SK-N-DZ (cell line): ENCODE data around the gene SEMA4F. TPM values are rescaled to one million over a fixed set of nuclear protein-coding genes. Genes with fewer than 3 reads are reported as not detected.
"Not testable (repeated sequence)": the region's sequence is repeated elsewhere in the genome, so short reads cannot be mapped to it uniquely, and the experiment has no call there.

Experiments
- DNase-seq: peaks from one replicate; pipeline ENCODE4 v3.0.0-alpha.2; 2015; ENCODE audit warnings: low spot score
- polyA plus RNA-seq, 2 experiments: library from polyadenylated mRNA; depleted of rRNA; stranded (reverse); fragments of >200 nt; gene quantifications; 2 replicates each; pipeline ENCODE4 v1.2.3, GENCODE V29; 2014

Gene SEMA4F, protein sequence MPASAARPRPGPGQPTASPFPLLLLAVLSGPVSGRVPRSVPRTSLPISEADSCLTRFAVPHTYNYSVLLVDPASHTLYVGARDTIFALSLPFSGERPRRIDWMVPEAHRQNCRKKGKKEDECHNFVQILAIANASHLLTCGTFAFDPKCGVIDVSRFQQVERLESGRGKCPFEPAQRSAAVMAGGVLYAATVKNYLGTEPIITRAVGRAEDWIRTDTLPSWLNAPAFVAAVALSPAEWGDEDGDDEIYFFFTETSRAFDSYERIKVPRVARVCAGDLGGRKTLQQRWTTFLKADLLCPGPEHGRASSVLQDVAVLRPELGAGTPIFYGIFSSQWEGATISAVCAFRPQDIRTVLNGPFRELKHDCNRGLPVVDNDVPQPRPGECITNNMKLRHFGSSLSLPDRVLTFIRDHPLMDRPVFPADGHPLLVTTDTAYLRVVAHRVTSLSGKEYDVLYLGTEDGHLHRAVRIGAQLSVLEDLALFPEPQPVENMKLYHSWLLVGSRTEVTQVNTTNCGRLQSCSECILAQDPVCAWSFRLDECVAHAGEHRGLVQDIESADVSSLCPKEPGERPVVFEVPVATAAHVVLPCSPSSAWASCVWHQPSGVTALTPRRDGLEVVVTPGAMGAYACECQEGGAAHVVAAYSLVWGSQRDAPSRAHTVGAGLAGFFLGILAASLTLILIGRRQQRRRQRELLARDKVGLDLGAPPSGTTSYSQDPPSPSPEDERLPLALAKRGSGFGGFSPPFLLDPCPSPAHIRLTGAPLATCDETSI
- 11.5 and 13.6 TPM in 2 replicates for polyA plus RNA-seq (2014; cell fraction: cytosol; rRNA removed)
- 15.9 and 18.5 TPM in 2 replicates for polyA plus RNA-seq (2014; cell fraction: nucleus; rRNA removed)

DNA sequence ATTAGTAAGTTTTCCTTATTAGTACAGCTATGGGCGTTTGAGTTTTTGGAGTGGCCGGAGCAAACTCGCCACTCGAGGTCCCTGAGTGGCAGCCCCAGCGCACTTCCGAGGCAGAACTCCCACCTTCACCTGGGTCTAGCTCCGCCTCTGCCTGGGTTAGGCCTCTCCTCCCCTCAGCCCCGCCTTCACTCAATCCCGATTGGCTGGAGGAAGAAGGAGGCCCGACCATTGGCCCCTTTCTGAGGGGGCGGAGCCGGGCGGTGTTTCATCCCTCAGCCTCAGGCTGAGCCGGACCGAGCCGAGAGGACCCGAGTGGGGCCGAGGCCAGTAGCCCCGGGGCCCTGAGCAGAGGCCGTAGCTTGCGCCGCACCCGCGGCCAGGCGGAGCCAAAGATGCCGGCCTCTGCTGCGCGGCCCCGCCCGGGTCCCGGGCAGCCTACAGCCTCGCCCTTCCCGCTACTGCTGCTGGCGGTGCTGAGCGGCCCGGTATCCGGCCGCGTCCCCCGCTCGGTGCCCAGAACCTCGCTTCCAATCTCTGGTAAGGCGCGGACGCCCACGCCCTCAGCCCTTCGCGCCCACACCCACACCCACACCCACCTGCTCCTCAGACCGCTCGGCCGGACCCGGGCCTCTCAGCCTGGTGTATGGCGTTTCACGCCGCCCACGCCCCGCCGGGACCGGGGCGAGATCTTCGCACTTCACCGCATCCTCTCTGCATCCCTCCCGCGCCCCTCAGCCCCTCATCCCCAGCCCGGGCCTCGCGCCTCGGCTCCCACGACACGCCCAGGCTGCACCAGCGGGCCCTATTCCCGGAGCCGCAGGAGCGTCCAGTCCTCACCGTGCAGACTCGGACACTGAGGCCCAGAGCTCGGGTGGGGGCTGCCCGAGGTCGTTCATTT, at the start of gene SEMA4F:
SEMA4F (plus strand) TSS at position 263 of the 898 bp plus-strand sequence; CDS start at position 393, 130 bp downstream.
- DNase-seq: peak; percentile 97

DNA sequence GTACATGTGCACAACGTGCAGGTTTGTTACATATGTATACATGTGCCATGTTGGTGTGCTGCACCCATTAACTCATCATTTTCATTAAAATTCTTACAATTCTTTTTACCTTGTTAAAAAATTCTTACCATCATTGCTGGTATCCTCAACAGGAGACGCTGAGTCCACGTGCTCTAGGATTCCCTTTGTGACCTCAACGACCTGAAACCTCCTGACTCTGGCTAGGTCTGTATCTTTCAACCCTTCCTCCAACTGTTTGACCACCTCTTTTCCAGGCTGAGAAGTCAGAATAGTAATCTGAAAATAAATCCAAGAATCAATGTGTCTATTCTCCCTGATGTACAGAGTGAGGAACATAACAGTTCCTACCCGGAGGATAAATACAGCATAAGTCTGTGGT, 47.1 kb upstream of the SEMA4F start:
- DNase-seq: no peak

DNA sequence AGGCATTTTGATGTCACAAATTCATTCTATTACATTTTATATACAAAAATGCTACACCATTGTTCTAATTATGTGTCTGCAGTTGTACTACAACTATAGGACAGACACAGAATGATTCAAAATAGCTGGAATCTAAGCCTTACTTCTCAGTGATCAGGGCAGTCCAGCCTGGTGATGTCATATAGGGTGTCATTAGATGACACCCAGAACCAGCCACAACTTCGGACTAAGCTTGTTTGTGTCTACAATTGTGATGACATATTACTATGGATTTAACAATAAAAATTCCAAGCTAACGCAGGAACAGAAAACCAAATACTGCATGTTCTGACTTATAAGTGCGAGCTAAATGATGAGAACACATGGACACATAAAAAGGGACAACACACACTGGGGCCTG, 36.9 kb upstream of the SEMA4F start:
- no peak for DNase-seq

DNA sequence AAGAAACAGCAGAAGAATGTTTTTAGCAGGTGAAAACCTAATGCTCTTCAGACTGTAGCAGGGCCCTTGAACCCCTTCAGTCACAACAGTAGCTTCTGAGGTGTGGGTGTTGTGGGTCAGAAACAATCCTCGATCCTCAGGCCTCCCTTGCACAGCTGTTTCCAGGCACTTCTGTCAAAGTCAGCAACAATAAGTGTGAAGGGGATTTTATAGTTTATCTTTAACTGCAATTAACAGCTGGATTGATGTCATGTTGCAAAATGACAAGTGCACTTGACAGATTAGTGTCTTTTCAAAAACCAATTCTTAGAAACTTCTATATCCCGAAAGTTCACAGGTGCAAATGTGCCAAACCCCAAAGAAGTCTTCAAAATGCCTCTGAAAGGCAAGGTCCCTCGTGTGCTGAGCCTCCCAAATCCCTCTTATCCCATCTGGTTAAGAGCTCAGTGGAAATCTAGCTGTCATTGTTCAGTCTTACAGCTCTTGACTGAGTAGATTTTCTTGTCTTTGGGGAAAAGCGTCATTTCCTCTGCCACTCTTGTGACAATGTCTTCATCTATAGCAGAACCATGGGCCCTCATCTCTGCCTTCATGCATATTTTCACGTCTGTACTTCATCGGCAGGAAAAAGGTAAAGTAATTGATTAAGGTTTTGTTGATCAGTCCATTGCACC, 35.5 kb upstream of the SEMA4F start:
- DNase-seq: no peak

DNA sequence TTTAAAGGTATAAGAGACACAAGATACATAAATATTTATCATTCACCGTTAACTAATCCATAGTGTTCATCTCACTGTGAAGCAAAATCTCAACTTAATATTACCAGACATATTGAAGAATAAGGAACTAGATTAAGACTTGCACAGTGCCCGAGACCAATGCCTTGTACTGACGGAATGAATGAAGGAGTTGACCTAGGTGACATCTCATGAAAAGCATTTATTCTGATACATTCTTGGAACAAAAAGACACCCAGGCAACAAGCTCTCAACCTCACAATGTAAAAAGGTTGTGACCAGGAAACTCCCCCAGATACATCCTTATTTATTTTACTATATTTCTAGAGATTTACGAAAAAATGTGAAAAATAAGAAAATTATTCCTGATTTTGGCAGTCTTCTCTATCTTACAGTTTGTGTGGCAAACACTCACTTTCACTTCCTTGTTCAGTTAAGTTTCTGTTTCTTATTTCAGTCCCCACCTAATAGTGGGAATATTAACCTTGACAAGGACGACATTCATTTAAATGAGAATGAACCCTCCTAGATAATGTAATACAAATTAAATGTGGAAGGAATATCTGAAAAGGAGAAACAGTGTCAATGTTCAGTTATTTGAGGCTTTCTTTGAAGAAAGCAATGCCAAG, 34.3 kb upstream of the SEMA4F start:
- DNase-seq: no peak

DNA sequence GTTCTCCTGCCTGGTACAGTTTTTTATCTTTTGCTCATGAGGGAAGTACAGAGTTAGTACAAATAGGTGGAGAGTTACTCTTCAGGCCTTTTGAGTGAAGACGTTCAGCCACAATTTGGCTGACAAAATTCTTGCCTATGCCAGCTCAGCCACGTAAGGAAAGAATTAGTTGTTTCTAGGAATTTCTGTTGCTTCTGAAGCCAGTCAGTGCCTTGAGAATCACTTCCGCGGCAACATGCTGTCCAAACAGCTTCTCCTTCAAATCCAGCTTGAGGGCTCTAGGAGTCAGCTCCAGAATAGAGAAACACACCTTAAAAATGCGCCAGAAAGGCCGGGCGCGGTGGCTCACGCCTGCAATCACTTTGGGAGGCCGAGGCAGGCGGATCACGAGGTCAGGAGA, 33.4 kb upstream of the SEMA4F start:
- no peak for DNase-seq

DNA sequence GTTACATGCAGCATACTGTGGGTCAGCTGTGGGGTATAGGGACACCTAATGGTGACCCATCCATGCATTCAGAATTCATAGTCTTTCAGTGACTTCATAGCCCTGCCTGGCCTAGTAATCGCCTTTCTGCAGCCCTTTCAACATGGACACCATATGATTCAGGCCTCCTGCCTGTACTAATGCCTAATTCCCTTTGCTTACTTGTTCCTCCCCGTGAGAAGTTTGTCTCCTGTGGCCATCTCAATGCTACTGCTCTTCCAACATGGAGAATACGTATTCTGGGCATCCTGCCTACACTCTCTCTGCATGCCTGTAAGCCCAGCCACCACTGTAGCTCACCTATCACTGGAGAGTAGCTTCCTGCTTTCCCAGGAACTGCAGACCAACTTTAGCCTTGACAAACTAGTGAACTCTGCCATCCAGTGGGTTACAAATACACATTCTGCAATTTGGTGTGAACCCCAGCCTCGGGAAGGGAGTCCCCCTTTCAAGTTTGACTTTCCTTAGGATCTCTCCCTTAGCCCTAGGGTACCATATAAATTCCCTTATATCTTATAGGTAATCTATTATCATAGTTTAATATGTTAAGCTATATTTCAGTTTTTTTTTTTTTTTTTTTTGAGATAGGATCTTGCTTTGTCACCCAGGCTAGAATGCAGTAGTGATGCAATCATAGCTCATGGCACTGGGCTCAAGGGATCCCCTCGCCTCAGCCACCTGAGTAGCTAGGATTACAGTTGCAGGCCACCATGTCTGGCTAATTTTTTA, 28.2 kb upstream of the SEMA4F start:
- DNase-seq: no peak

DNA sequence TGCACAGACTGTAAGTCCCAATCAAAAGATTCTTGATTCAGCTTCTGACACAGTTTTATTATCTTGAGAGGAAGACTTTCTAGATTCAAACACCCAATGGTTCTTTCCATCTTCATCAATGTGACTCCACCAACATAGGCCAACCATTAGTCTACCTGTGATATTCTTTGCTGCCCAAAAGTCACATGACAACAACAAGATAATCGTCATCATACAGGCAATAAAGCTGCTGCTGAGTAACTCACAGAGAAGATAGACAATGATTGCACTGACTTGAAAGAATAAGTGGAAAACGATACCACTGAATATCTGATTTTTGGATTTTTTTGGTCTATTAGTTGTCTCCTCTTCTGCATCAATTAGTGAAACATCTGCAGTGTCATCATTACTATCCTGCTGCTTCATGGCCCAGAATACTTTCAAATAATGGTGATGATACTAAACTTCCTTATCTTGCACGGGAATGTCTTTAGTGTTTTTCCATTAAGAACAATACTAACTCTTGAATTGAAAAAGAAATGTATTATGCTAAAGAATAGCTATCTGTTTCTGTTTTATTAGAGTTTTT, 25.4 kb upstream of the SEMA4F start:
- no peak for DNase-seq

DNA sequence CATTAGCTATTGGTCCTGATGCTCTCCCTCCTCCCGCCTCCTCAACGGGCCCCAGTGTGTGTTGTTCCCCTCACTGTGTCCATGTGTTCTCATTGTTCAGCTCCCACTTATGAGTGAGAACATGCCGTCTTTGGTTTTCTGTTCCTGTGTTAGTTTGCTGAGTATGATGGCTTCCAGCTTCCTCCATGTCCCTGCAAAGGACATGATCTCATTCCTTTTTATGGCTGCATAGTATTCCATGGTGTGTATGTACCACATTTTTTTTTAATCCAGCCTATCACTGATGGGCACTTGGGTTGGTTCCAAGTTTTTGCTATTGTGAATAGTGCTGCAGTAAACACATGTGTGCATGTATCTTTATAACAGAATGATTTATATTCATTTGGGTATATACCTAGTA, 23.6 kb upstream of the SEMA4F start:
- not testable (repeated sequence) for DNase-seq

DNA sequence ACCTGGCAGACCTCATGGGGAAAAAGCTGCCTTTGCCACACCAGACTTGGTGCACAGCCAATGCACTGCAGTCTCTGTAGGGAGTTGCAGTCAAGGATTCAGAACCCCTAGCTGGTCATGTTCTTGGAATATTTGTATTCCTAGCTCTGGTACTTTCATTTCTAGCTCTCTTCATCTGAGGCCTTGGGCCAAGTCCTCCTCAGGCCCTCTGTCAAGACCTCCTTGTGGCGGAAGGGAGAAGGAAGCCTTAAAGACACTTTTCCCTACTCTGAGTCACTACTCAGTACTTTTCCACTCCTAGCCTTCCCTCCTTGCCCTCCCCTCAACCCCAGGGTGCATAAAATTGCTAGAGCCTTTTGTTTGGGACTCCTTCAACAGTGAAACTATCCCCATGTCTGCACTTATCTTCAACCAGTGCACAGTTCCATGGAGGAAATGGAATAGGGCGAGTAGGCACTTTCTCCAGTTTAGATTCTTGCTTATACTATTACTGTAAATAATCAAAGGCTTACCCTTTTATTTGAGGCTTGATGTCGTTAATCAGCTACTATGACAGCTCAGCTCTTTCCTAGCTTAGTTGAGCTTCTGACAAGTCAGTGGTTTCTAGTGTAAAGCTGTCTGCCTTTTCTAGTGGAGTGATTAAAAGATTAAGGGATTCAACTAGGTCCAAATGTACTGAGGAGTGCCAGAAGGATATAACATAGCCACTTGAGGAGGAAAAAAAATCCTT, 21.7 kb upstream of the SEMA4F start:
- DNase-seq: no peak

DNA sequence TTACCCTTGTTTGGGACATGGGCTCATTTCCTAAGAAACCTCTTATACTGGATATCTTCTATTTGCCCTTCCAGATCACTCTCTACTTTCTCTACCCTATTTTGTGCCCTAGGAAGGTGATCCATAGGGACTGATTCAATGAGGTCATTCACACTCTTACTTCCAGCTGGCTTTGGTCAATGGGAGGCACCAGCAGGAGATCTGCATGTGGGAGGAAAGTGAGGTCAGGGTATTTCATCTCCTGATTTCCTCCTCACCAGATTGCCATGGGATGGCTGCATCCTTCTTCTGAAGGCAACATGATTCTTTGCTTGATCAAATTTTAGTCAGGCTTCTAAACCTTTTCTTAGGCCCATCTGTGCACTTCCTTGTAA, 21.1 kb upstream of the SEMA4F start:
- no peak for DNase-seq

DNA sequence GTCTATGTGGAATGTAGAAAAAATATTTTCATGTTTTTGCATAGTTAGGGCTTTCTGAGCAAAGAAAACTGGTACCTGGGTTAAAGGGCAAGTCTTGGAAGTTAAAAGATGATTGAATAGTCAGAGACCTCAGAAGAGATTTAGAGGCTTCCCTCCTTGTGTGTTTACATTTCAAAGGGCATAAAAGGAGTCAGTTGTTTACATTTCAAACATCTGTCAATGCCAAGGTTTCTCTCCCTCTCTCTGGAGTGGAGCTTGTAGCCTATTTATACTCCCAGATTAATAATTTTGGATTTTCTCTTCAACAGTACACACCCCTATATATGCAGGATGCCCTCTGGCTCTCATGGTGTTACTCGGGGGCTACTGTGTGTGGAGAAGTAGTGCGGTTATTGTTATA, 14.5 kb upstream of the SEMA4F start:
- no peak for DNase-seq

DNA sequence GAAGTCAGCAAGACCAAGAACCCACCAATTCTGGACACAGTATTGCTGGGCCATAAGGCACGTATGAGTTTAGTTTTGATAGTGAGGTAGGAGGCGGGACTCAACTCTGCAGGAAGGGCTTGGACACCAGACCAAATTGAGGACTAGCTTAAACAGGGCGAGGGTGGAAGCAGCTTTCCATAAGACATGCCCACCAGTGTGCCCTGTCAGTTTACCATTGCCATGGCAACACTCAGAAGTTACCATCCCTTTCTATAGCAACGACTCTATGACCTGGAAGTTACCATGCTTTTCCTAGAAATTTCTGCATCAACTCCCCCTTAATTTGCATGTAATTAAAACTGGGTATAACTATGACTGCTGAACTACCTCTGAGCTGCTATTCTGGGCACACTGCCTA, 8.7 kb upstream of the SEMA4F start:
- DNase-seq: no peak

DNA sequence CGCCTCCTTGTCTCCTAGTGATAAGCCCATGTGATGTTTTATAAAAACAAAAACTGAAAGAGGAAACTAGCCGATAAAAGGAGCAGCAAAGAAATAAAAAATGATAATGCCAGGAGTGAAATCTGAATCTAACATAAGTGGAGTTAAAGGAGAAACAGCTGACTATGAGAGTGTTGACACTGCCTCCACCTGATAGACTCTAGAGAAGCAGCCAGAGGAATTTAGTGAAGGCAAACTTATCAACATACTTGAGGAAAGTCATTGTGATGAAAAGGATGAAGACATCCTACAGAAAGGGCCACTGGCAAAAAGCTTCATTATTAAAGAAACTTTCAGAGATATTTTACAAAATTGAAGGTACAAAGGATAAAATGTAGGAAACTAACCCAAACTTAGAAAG, 7.8 kb upstream of the SEMA4F start:
- DNase-seq: no peak

DNA sequence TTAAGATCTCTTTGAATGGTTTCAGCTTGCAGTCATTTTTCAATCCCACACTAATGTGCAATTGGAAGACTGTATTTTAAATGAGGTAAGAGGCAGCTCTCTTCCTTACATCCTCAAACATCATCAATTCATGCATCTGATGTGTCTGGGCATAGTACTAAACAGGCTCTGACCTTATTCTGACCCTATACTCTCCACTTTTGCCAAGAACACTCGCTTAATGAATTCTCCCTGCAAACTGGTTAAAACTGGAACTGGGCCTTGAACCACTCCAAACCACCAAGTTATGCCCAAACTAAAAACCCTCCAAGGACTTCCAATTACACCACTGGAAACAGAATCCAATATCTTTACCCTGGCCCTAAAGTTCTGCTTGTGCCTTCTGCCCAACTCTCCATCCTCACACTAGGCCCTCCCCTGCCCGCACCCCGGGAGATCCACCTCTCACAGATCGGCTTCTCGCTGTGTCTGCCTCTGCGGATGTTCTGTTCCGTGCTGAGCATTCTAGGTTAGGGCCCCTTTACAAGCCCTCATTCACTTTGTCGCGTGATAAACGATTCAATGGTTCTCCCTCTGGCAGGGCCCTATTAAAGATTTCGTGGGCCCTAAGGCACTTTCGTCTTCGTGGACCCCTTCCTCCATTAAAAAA, 7.1 kb upstream of the SEMA4F start:
- no peak for DNase-seq

DNA sequence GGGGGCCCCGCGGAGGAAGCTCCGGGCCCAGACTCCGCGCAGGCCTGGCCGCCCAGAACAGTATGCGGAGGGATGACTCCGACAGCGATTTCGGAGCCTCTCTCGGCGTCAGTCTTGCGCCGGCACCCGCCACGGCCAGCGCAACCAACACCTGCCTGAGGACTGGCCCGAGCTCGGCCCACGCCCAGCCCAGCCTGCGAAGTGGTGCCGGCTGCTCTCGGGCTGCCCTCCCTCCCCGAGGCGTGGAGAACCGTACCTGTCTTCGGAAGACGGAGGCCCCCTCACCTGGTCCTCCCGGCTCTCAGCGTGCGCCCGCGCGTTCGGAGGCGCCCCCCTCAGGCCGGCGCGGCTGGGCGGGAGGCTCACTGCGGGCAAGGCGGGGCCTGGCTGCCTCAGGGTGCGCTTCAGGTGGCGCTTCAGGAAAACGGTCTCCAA, 6.0 kb upstream of the SEMA4F start, which contains the start of gene M1AP:
M1AP (minus strand) TSS at position 322 of the 435 bp plus-strand sequence. CDS start 8,055 bp downstream, outside the sequence.
- no peak for DNase-seq

DNA sequence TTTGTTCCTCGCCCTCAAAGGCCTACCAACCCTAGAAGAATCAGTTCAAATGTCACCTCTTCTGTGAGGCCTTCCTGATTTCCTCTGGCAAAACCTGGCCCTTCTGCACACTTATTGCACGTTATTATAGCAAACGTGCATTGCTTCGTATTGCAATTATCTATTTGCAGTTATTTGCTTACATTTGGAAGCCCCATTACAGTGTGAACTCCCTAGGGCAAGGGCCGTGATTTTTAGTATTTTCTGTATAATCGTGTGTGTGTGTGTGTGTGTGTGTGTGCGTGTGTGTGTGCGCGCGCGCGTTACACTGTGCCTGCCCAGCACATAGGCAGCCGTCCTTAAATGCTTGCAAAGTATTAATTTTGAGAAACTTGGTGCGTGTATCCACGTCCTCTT, 460 bp upstream of the SEMA4F start:
- DNase-seq: no peak

DNA sequence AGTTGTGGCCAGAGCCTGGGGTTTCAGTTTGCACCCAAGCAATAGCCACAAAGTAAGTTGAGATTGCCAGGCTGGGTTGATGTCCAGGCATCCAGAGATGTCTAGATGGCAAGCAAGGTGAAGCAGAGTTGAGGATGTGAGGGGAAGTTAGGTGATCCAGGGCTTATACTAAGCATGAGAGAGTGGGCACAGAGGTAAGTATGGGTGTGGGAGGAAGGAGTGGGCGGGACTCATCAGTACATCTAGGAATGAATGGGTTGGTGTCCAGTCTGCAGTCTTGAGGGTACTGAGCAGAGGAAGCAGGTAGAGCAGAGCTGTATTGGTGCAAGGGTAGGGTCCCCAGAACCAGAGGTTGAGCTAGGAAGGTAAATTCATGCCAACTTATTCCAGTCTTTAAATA, 1.5 kb downstream of the SEMA4F start:
- no peak for DNase-seq
